Measurements from ENCODE around the gene ATG7. TPM values are rescaled to one million over a fixed set of nuclear protein-coding genes. Genes with fewer than 3 reads are reported as not detected.

Gene ATG7
- total RNA-seq, 2 donors from 2014 or later: 23.5 to 36.6 TPM

DNA sequence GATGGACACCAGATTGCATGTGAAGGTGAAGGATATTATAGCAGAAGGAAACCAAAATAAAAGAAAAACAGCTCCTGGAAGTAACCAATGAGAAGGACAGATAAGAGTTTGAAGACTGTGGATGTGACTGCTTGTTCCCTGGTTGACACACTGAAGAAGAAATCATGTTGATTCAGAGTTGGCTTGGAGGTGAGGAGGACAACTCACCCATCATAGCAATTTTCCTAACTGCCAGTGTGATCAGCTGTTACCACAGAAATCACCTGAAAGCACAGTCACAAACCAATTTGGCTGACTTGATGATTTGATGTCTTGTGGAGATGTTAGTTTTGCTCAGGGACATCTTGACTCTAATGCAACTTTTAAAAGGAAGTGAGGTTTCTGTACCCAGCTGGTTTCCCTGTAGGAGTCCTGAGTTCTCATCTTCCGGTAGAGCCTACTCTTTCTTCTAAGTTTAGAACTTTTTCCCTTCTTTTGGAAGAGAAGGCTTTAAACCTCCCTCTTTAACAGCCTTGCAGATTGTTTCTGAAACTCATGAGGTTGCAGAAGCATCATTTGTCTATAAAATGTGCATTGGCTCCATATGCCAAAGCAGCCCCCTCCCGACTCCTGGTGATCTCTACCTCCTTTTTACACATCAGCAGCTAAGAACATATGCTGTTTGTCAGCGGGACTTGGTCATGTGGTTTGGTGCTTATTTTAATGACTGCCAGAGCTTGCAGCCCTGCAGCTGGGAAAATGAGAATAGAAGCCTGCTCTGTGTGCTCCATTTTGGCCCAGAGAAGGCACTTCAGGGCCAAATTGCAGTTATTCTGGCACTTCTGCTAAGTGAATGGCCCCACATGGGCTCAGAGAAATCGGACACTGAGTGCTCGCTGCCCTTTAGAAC is 10.3 kb downstream of the ATG7 start:
- ATAC-seq (peak; percentile 28 to 38), DNase-seq (ENCODE audit: low spot score in 2 of 2) (no peak)
- Mint-ChIP-seq H3K36me3 (peaks cover 4 to 5% of the 10 kb centered on the region in 2 donors), H3K27ac (peak overlapping the region in 1 of 2 donors; percentile 18), H3K9me3 (no peaks in the 10 kb centered on the region)

DNA sequence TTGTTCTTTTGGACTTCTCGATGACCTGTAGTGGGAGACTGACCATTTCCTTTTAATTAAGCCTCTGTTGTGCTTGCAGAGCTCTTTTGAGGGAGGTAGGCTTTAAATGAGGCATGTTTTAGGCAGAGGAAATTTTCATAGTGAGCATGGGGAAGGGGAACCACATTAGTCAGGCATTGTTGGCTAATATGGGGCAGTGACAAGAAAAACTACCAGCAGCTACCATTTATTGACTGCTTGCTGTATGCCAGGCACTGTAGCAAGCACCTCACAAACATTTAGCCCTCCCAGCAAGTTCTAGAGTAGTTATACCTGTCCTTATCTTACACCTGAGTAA is 10.9 kb downstream of the ATG7 start:
- no peak for ATAC-seq

DNA sequence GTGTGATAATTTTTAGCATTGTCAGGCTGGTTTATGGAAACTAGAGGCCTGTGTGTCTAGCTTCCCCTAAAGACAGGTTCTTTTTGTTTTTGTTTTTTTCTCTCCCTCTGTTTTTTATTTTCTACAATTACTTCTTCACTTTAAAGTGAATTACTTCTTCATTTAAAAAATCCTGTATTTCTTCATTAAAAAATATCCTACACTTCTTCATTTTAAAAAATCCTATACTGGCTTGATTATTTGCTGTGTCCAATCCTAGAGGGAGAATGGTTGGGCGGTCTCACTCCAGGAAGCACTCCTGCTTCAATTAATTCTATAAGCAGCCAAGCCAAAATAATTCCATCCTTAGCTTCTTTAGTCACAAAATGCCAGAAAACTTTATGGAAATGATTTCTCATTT is 11.8 kb downstream of the ATG7 start:
- Mint-ChIP-seq H3K36me3 (peaks cover 4 to 9% of the 10 kb centered on the region in 2 donors), H3K27ac (no peak overlapping the region), H3K9me3 (no peaks in the 10 kb centered on the region)
- DNase-seq (ENCODE audit: low spot score in 2 of 2) (no peak), ATAC-seq (no peak)

More for the DNA sequence above, 10.9 kb downstream of the ATG7 start:
- DNase-seq (ENCODE audit: low spot score in 2 of 2): no peak
- no peaks in the 10 kb centered on the region for H3K9me3 Mint-ChIP-seq
- no peak overlapping the region for H3K27ac Mint-ChIP-seq
- peaks cover 4 to 5% of the 10 kb centered on the region in 2 donors for H3K36me3 Mint-ChIP-seq

- H3K36me3 Mint-ChIP-seq: peaks cover 6 to 19% of the 10 kb centered on the region in 2 donors
- DNase-seq (ENCODE audit: low spot score in 2 of 2) (no peak), ATAC-seq (no peak)
- H3K27ac Mint-ChIP-seq: no peak overlapping the region
- H3K9me3 Mint-ChIP-seq: no peaks in the 10 kb centered on the region
These were observed 13.3 kb downstream of the ATG7 start for GRCh38 chr3:11285471-11285870.

DNA sequence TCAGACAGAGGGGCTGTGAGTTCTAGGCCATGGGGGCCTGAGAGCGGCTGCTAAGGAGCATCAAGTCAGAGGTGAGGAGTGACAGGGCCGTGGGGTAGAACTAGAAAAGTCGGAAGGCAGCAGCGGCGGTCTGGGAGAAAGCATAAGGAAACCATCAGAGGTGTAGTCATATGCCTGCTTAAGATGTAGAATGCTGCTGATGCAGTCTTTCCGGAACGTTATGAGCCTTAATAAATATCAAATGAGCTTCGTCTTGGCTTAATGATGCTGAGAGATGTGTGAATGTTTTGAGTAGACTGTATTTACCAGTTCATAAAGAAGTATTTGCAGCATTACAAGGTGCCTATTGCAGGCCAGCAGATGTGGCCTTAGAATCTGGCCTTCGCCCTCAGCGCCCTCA is 15.2 kb downstream of the ATG7 start:
- peaks cover 13 to 30% of the 10 kb centered on the region in 2 donors for H3K36me3 Mint-ChIP-seq
- DNase-seq (ENCODE audit: low spot score in 2 of 2) (no peak), ATAC-seq (no peak)
- peak overlapping the region; percentile 9 to 30 for H3K27ac Mint-ChIP-seq
- no peaks in the 10 kb centered on the region for H3K9me3 Mint-ChIP-seq

DNA sequence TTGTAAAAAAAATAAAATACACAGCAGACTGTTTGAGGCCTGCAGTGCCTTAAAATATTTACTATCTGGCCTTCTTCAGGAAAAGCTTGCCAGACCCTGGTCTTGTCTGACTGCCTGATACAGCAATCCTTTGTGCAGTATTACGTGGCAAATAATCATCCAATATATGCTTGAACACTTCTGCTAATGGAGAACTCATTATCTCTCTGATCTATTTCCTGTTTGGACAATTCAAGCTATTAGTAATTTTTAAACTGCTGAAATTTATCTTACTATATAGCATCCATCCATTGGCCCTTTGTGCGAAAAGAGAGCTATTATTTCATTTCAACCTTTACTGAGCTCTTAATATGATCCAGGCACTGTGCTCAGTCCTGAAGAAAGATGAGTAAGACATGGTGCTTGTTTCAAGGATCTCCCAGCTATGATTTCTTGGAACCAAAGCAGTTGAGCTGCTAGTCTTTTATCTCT is 15.9 kb downstream of the ATG7 start:
- Mint-ChIP-seq H3K36me3 (peaks cover 13 to 30% of the 10 kb centered on the region in 2 donors), H3K9me3 (no peaks in the 10 kb centered on the region), H3K27ac (peak overlapping the region in 1 of 2 donors; percentile 96)
- ATAC-seq: no peak
- no peak for DNase-seq (ENCODE audit: low spot score in 2 of 2)

DNA sequence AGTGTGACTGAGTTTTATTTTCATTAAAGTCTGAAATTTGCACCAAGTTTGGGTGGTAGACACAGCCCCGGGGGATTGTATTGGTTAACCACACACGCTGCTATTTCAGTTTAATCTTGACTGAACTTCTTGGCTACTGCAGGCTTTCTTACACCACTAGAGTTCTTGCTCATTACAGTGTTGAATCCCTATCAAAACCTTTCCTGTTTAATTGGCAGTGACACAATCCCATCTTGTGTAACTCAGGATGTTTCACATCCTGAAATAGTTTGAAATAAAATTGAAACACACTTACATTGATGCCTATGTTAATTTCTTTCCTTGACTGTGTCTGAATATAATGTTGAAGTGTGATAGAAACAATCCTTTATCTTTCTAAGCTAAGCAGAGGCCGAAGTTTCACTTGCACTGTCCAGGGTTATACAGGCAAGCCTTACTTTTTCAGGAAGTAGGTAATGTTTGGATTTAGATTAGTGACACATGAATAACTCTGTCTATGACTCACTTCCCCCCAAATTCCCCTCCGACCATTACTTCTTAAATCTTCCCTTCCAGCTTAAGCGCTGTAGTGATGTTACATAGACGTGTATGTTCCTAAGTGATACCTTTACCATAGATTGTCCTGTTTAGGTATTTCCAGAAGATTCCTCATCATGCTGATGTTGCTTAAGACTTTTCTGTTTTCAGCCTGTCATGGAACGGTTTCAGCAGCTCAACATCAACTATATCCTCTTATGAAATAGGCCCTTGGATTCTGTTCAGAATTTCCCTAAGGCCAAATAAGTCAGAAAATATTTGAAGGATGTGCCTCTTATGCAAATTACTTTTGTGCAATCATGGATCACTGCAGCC is 16.8 kb downstream of the ATG7 start:
- no peak for DNase-seq (ENCODE audit: low spot score in 2 of 2)
- peak; percentile 41 to 59 for ATAC-seq
- H3K9me3 Mint-ChIP-seq: no peaks in the 10 kb centered on the region
- H3K36me3 Mint-ChIP-seq: peaks cover 13 to 30% of the 10 kb centered on the region in 2 donors
- H3K27ac Mint-ChIP-seq: peak overlapping the region; percentile 11 to 96

DNA sequence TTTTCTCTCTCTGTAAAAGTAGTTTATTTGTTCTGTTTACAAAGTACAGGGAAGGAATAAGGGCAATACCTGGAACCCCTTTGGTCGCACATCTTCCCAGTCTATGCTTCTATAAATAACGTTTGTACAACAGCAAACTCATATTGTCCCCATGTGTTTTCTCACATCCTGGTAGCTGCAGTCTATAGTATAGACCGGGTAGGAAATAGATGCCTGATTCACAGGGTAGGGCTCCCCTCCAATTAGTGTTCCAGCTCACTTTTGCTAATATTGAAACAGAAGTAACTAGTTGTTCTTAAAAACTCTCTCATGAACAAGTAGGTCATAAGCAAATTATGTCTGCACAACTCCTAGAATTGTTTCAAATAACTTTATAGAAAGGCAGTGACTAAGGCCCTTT is 17.7 kb downstream of the ATG7 start:
- DNase-seq (ENCODE audit: low spot score in 2 of 2) (no peak), ATAC-seq (peak in 1 of 2 donors; percentile 62)
- no peaks in the 10 kb centered on the region for H3K9me3 Mint-ChIP-seq
- H3K36me3 Mint-ChIP-seq: peaks cover 13 to 30% of the 10 kb centered on the region in 2 donors
- H3K27ac Mint-ChIP-seq: peak overlapping the region; percentile 84 to 96

DNA sequence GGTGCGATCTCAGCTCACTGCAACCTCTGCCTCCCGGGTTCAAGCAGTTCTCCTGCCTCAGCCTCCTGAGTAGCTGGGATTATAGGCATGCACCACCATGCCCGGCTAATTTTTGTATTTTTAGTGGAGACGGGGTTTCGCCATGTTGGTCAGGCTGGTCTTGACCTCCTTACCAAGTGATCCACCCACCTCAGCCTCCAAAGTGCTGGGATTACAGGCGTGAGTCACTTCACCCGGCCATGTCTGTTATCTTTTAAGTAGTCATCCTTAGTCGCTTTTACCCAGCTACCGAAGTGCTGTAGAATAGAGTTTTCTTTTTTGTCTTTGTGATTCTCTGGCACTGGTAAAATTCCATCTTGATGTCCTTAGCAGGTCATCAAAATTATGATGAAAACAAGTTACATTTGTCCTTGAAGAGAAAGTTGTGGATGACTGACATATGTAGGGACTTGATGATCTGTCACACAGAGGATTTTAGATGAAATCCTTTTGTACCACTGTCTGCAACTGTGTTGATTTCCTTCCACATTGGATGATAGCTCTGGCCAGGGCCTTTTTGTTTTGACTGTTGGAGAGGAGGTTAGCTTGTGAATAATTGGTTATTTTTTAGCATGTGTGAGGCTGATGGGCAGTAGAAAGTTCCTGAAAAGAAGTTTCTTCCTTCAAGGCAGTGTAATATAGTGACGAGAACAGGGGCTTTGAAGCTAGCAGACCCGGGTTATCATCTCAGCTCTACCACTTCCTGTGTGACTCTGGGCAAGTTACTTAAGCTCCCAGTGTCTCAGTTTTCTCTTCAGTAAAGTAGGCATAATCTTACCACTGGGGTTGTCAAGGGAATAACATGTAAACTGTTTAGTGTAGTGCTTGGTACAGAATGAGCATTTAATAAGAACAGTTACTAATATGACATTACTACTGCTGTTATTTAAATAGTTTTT is 18.8 kb downstream of the ATG7 start:
- Mint-ChIP-seq H3K36me3 (peaks cover 13 to 30% of the 10 kb centered on the region in 2 donors), H3K27ac (peak overlapping the region; percentile 86 to 96), H3K9me3 (no peaks in the 10 kb centered on the region)
- ATAC-seq (peak; percentile 85 to 87), DNase-seq (ENCODE audit: low spot score in 2 of 2) (no peak)

DNA sequence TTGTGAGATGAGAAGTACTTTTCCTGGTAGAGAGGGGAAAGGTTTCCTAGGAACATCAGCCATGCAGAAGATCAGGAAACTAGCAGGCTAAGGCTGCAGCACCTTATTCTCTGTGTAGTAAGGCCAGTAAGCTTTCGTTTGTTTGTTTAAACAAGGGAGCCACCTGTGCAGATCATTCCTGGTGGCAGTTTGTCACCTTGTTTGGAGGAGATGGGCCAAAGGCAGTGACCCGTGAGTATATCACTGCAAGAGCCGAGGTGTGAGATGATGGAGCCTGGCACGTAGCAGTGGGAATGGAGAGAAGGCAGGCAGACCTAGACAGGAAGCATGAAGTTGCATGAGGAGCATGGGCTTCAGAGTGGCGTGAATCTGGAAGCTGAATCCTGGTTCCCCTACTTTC is 19.6 kb downstream of the ATG7 start:
- ATAC-seq: no peak
- DNase-seq (ENCODE audit: low spot score in 2 of 2): no peak
- Mint-ChIP-seq H3K36me3 (peaks cover 13 to 36% of the 10 kb centered on the region in 2 donors), H3K27ac (peak overlapping the region; percentile 86 to 96), H3K9me3 (no peaks in the 10 kb centered on the region)

DNA sequence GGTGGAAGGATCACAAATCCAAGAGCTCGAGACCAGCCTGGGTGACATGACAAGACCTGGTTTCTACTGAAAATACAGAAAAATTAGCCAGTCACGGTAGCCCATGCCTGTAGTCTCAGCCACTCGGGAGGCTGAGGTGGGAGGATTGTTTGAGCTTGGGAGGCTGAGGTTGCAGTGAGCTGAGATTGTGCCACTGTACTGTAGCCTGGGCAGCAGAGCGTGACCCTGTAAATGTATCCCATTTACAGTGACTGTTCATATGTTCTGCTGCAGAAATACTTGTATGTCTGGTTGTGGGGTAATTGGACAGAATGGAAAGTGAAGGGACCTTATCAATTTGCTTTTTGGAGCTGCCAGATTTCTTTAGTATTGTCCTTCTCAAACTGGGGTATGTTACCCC is 24.9 kb downstream of the ATG7 start:
- no peaks in the 10 kb centered on the region for H3K9me3 Mint-ChIP-seq
- H3K36me3 Mint-ChIP-seq: peaks cover 7 to 15% of the 10 kb centered on the region in 2 donors
- no peak overlapping the region for H3K27ac Mint-ChIP-seq
- DNase-seq (ENCODE audit: low spot score in 2 of 2) (no peak), ATAC-seq (no peak)

- no peak overlapping the region for H3K27ac Mint-ChIP-seq
- peak; percentile 39 to 50 for ATAC-seq
- no peaks in the 10 kb centered on the region for H3K9me3 Mint-ChIP-seq
- H3K36me3 Mint-ChIP-seq: peaks cover 19 to 27% of the 10 kb centered on the region in 2 donors
- no peak for DNase-seq (ENCODE audit: low spot score in 2 of 2)
These were observed 28.8 kb downstream of the ATG7 start for GRCh38 chr3:11300970-11301369.

DNA sequence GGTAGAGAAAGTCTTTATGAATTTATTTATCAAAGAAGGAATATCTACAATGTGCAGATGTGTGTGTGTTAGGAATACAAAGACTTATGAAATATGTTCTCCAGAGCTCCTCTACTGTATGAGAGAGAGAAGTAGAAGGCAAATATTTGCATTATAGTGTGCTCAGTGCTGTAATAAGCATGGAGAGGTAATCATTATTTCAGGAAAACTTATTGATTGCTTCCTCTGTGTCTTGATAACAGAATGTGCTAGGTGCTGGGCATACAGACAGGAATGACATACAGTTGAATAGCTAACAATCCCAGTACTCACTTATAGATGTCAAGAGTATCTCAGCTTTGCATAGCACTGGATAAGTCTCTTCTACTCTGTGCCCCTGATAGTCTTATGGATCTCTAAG is 30.2 kb downstream of the ATG7 start:
- no peak for DNase-seq (ENCODE audit: low spot score in 2 of 2)
- Mint-ChIP-seq H3K9me3 (no peaks in the 10 kb centered on the region), H3K27ac (no peak overlapping the region), H3K36me3 (peaks cover 15 to 21% of the 10 kb centered on the region in 2 donors)
- no peak for ATAC-seq

GRCh38 chr3:11304175-11304574 is 32.0 kb downstream of the ATG7 start:
- no peaks in the 10 kb centered on the region for H3K9me3 Mint-ChIP-seq
- H3K27ac Mint-ChIP-seq: no peak overlapping the region
- DNase-seq (ENCODE audit: low spot score in 2 of 2) (no peak), ATAC-seq (no peak)
- peaks cover 15 to 28% of the 10 kb centered on the region in 2 donors for H3K36me3 Mint-ChIP-seq

DNA sequence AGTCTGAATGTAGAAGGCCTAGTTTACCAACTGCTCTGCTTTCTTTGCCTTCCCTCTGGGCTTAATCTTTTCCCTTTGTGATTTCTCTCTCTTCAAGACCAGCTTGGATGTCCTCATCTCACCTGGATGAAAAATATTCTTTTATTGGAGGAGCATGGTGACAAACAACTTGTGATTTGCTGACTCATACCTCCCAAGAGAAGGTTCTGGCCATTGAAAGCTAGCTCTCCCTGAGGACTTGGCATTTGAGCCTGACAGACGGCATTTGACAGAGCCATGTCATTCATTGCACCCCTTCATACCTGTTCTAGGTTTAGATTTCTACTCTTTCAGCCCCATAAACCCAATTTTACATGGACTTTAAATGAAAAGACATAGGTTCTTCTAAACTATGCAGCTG is 33.3 kb downstream of the ATG7 start:
- H3K36me3 Mint-ChIP-seq: peaks cover 12 to 29% of the 10 kb centered on the region in 2 donors
- H3K9me3 Mint-ChIP-seq: no peaks in the 10 kb centered on the region
- ATAC-seq: no peak
- peak overlapping the region in 1 of 2 donors; percentile 73 for H3K27ac Mint-ChIP-seq
- no peak for DNase-seq (ENCODE audit: low spot score in 2 of 2)
